Breast epithelium (tissue), 3 donors: Measurements from ENCODE around the gene IGLL1.

Experiments used
- POLR2A ChIP-seq: fragments of 450-650 bp; IDR thresholded peaks from one replicate; pipeline ENCODE4 v1.6.1; 2016; ENCODE audit warnings: antibody characterized with exemption, mild to moderate bottlenecking, moderate library complexity
- POLR2AphosphoS5 ChIP-seq, 3 donors: sonication (generic); formaldehyde crosslinking; IDR thresholded peaks; one replicate each; pipeline ENCODE4 v1.6.1; 2017; ENCODE audit warnings: antibody characterized with exemption in 3 of 3
- TF ChIP-seq, protein P1 (sequence below), 3 donors: fragments of 450-650 bp; IDR thresholded peaks; one replicate each; pipeline ENCODE4 v1.5.1; 2016 to 2017; ENCODE audit warnings: antibody characterized with exemption in 3 of 3, mild to moderate bottlenecking in 3 of 3, moderate library complexity in 3 of 3

DNA sequence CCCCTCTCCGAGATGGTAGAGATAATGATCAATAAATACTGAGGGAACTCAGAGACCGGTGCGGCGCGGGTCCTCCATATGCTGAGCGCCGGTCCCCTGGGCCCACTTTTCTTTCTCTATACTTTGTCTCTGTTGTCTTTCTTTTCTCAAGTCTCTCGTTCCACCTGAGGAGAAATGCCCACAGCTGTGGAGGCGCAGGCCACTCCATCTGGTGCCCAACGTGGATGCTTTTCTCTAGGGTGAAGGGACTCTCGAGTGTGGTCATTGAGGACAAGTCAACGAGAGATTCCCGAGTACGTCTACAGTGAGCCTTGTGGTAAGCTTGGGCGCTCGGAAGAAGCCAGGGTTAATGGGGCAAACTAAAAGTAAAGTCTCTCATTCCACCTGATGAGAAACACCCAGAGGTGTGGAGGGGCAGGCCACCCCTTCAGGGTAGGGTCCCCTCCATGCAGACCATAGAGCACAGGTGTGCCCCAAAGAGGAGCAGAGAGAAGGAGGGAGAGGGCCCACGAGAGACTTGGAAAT lies 43.2 kb downstream of the IGLL1 start:
- TF ChIP-seq, protein P1, sequence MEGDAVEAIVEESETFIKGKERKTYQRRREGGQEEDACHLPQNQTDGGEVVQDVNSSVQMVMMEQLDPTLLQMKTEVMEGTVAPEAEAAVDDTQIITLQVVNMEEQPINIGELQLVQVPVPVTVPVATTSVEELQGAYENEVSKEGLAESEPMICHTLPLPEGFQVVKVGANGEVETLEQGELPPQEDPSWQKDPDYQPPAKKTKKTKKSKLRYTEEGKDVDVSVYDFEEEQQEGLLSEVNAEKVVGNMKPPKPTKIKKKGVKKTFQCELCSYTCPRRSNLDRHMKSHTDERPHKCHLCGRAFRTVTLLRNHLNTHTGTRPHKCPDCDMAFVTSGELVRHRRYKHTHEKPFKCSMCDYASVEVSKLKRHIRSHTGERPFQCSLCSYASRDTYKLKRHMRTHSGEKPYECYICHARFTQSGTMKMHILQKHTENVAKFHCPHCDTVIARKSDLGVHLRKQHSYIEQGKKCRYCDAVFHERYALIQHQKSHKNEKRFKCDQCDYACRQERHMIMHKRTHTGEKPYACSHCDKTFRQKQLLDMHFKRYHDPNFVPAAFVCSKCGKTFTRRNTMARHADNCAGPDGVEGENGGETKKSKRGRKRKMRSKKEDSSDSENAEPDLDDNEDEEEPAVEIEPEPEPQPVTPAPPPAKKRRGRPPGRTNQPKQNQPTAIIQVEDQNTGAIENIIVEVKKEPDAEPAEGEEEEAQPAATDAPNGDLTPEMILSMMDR (IDR thresholded peaks at IDR 0.05), result no peak
- TF ChIP-seq POLR2AphosphoS5 (IDR thresholded peaks at IDR 0.05) (no peak), POLR2A (no peak)
